HepG2 (cell line): ENCODE results near the gene FIBP. TPM values are rescaled to one million over a fixed set of nuclear protein-coding genes. Genes with fewer than 3 reads are reported as not detected.

ENCODE experiments used
- ELF4 ChIP-seq: sonication (generic); formaldehyde crosslinking; IDR thresholded peaks from 2 replicates; pipeline ENCODE4 v1.5.0; 2020; ENCODE audit warnings: missing genetic modification reagents, mild to moderate bottlenecking, moderate library complexity, borderline replicate concordance
- FOXM1 ChIP-seq: sonication (generic); formaldehyde crosslinking; IDR thresholded peaks from 2 replicates; pipeline ENCODE4 v1.5.0; 2020; ENCODE audit warnings: missing genetic modification reagents
- PHF21A ChIP-seq: sonication (generic); formaldehyde crosslinking; IDR thresholded peaks from 2 replicates; pipeline ENCODE4 v1.5.0; 2020; ENCODE audit warnings: mild to moderate bottlenecking, missing genetic modification reagents
- PHF8 ChIP-seq: sonication (generic); formaldehyde crosslinking; IDR thresholded peaks from 2 replicates; pipeline ENCODE4 v1.5.0; 2020; ENCODE audit warnings: missing genetic modification reagents
- ZNF766 ChIP-seq: sonication (generic); formaldehyde crosslinking; IDR thresholded peaks from 2 replicates; pipeline ENCODE4 v1.5.0; 2020; ENCODE audit warnings: missing genetic modification reagents, borderline replicate concordance
- ZNF772 ChIP-seq: sonication (generic); formaldehyde crosslinking; IDR thresholded peaks from 2 replicates; pipeline ENCODE4 v1.5.0; 2020; ENCODE audit warnings: mild to moderate bottlenecking, missing genetic modification reagents
- ZNF775 ChIP-seq: sonication (generic); formaldehyde crosslinking; IDR thresholded peaks from 2 replicates; pipeline ENCODE4 v1.4.0; 2020; ENCODE audit warnings: missing genetic modification reagents, mild to moderate bottlenecking, moderate library complexity, borderline replicate concordance
- ZSCAN5A ChIP-seq: sonication (generic); formaldehyde crosslinking; IDR thresholded peaks from 2 replicates; pipeline ENCODE4 v1.8.0; 2022; ENCODE audit warnings: mild to moderate bottlenecking, missing genetic modification reagents, borderline replicate concordance
- polyA plus RNA-seq, 8 experiments: library from polyadenylated mRNA; depleted of rRNA in 3 of 8; stranded (reverse) in 7 of 8; unstranded in 1 of 8; fragments of >200 nt; fragmentation: Illumina TruSeq in 4 of 8; extraction: Trizol in 4 of 8; gene quantifications; 2 replicates each; pipeline versions ENCODE4 v1.2.1 to v1.2.3, GENCODE V29; 2011 to 2016; ENCODE audit warnings: low read depth in 4 of 8, missing spikeins in 1 of 8, mixed read lengths in 1 of 8; ENCODE audit not compliant: insufficient read depth in 1 of 8
- total RNA-seq, 5 experiments: library from RNA; depleted of rRNA; stranded (reverse); fragments of >200 nt; fragmentation: Illumina TruSeq; extraction: Trizol; gene quantifications; 2 replicates each; pipeline ENCODE4 v1.2.3, GENCODE V29; 2016; ENCODE audit warnings: low read depth in 1 of 5
- TF ChIP-seq, protein P1 (sequence below): IDR thresholded peaks from 2 replicates; pipeline ENCODE4 v1.6.1; 2018; ENCODE audit warnings: missing genetic modification reagents, mild to moderate bottlenecking, missing compliant biosample characterization
- TF ChIP-seq, protein P2 (sequence below), 2 experiments: sonication (generic) in 1 of 2; formaldehyde crosslinking in 1 of 2; IDR thresholded peaks; 2 replicates each; pipeline versions ENCODE4 v1.6.1 to v1.9.0; 2014 to 2022; ENCODE audit warnings: antibody characterized with exemption in 1 of 2, borderline replicate concordance in 1 of 2, inconsistent platforms in 1 of 2, low read depth in 1 of 2, missing genetic modification reagents in 1 of 2
- TF ChIP-seq, protein P3 (sequence below), 2 experiments: IDR thresholded peaks; 2 replicates each; pipeline ENCODE4 v1.6.1; 2011 to 2012; ENCODE audit warnings: low read length in 2 of 2, borderline replicate concordance in 1 of 2, low read depth in 1 of 2, mild to moderate bottlenecking in 1 of 2, moderate library complexity in 1 of 2

FIBP gene
- total and polyA plus RNA-seq, 2 of the 13 experiments (the other 11 are each of a cell fraction or from before 2014, with no cell fraction given): 42.9 to 62.1 TPM

- TF ChIP-seq ZSCAN5A (CRISPR knock-in tag) (no peak), ZNF766 (CRISPR knock-in tag) (0 out of 2 replicates have a peak, but pooled peaks have one; percentile 18), ELF4 (CRISPR knock-in tag) (peak; percentile 77; the same call in 1 of the 2 replicates), PHF8 (CRISPR knock-in tag) (peak; percentile 68), ZNF775 (CRISPR knock-in tag) (no peak; the same call in 1 of the 2 replicates), ZNF772 (CRISPR knock-in tag) (peak; percentile 72), PHF21A (peak; percentile 95), FOXM1 (CRISPR knock-in tag) (no peak)
- TF ChIP-seq, protein P1, sequence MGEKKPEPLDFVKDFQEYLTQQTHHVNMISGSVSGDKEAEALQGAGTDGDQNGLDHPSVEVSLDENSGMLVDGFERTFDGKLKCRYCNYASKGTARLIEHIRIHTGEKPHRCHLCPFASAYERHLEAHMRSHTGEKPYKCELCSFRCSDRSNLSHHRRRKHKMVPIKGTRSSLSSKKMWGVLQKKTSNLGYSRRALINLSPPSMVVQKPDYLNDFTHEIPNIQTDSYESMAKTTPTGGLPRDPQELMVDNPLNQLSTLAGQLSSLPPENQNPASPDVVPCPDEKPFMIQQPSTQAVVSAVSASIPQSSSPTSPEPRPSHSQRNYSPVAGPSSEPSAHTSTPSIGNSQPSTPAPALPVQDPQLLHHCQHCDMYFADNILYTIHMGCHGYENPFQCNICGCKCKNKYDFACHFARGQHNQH (CRISPR knock-in tag): peak; percentile 50; the same call in 1 of the 2 replicates
- TF ChIP-seq, protein P2, sequence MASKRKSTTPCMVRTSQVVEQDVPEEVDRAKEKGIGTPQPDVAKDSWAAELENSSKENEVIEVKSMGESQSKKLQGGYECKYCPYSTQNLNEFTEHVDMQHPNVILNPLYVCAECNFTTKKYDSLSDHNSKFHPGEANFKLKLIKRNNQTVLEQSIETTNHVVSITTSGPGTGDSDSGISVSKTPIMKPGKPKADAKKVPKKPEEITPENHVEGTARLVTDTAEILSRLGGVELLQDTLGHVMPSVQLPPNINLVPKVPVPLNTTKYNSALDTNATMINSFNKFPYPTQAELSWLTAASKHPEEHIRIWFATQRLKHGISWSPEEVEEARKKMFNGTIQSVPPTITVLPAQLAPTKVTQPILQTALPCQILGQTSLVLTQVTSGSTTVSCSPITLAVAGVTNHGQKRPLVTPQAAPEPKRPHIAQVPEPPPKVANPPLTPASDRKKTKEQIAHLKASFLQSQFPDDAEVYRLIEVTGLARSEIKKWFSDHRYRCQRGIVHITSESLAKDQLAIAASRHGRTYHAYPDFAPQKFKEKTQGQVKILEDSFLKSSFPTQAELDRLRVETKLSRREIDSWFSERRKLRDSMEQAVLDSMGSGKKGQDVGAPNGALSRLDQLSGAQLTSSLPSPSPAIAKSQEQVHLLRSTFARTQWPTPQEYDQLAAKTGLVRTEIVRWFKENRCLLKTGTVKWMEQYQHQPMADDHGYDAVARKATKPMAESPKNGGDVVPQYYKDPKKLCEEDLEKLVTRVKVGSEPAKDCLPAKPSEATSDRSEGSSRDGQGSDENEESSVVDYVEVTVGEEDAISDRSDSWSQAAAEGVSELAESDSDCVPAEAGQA (IDR thresholded peaks at IDR 0.05; ENCODE audit: low read depth): 0 out of 2 replicates have a peak, but pooled peaks have one; percentile 56
- TF ChIP-seq, protein P2 (CRISPR knock-in tag; IDR thresholded peaks at IDR 0.05; ENCODE audit: borderline replicate concordance): 0 out of 2 replicates have a peak, but pooled peaks have one; percentile 21
- TF ChIP-seq, protein P3, sequence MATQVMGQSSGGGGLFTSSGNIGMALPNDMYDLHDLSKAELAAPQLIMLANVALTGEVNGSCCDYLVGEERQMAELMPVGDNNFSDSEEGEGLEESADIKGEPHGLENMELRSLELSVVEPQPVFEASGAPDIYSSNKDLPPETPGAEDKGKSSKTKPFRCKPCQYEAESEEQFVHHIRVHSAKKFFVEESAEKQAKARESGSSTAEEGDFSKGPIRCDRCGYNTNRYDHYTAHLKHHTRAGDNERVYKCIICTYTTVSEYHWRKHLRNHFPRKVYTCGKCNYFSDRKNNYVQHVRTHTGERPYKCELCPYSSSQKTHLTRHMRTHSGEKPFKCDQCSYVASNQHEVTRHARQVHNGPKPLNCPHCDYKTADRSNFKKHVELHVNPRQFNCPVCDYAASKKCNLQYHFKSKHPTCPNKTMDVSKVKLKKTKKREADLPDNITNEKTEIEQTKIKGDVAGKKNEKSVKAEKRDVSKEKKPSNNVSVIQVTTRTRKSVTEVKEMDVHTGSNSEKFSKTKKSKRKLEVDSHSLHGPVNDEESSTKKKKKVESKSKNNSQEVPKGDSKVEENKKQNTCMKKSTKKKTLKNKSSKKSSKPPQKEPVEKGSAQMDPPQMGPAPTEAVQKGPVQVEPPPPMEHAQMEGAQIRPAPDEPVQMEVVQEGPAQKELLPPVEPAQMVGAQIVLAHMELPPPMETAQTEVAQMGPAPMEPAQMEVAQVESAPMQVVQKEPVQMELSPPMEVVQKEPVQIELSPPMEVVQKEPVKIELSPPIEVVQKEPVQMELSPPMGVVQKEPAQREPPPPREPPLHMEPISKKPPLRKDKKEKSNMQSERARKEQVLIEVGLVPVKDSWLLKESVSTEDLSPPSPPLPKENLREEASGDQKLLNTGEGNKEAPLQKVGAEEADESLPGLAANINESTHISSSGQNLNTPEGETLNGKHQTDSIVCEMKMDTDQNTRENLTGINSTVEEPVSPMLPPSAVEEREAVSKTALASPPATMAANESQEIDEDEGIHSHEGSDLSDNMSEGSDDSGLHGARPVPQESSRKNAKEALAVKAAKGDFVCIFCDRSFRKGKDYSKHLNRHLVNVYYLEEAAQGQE (IDR thresholded peaks at IDR 0.05; ENCODE audit: borderline replicate concordance in 1 of 2, low read depth in 1 of 2, low read length in 2 of 2): no peak
Measured at GRCh38 chr11:65860278-65861164, 27.8 kb downstream of the FIBP start, which contains the start of gene MUS81 (continued).
